Measurements from ENCODE around the gene FTL.
"Not testable (repeated sequence)": the region's sequence is repeated elsewhere in the genome, so short reads cannot be mapped to it uniquely, and the experiment has no call there.

The FTL gene

DNA sequence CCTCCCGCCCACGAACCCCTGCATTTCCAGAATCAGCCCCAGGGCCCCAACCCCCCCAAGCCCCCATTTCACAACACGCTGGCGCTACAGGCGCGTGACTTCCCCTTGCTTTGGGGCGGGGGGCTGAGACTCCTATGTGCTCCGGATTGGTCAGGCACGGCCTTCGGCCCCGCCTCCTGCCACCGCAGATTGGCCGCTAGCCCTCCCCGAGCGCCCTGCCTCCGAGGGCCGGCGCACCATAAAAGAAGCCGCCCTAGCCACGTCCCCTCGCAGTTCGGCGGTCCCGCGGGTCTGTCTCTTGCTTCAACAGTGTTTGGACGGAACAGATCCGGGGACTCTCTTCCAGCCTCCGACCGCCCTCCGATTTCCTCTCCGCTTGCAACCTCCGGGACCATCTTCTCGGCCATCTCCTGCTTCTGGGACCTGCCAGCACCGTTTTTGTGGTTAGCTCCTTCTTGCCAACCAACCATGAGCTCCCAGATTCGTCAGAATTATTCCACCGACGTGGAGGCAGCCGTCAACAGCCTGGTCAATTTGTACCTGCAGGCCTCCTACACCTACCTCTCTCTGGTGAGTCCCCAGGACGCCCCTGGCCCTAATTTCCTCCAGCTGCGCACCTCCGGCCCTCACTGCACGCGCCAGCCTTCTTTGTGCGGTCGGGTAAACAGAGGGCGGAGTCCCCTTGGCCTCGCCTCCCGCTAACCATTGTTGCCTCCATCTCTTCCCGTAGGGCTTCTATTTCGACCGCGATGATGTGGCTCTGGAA is at the start of gene FTL:
Gene FTL (plus strand): TSS at position 270 of the 766 bp plus-strand sequence. CDS start 199 bp downstream, at position 469.
- DNase-seq (ENCODE audit: low read depth in 2 of 2): peak; percentile 92 to 93

DNA sequence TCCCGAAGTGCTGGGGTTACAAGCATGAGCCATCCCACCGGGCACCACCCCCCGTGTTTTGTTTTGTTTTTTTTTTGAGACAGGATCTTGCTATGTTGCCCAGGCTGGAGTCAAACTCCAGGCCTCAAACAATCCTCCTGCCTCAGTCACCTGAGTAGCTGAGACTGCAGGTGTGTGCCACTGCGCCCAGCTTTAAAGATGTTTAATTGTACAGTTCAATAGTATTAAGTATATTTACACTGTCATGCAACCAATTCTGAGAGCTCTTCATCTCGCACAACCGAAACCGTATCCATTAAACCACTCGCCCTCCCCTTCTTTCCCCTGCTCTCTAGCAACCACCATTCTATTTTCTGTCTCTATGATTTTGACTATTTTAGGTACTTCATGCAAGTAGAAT is 49.4 kb upstream of the FTL start:
- DNase-seq (ENCODE audit: low read depth in 2 of 2): no peak

DNA sequence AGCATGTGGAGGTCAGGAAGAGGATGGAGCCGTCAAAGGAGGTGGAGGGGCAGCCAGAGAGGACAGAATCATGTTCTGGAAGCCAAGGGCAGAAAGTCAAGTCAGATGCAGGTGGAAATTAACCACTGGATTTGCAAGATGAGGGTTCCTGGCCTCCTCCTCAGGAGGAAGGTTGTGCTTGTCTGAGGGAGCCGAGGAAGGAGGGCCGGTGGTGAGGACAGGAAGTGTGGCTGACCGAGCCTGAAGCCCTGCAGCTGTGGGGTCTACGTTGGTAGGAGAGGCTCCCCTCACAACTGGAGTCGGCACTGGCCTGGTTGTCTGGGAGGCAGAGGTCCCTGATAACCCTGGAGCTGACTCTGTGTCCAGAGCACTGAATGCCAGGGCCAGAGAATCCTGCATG is 47.0 kb upstream of the FTL start:
- no peak for DNase-seq (ENCODE audit: low read depth in 2 of 2)

DNA sequence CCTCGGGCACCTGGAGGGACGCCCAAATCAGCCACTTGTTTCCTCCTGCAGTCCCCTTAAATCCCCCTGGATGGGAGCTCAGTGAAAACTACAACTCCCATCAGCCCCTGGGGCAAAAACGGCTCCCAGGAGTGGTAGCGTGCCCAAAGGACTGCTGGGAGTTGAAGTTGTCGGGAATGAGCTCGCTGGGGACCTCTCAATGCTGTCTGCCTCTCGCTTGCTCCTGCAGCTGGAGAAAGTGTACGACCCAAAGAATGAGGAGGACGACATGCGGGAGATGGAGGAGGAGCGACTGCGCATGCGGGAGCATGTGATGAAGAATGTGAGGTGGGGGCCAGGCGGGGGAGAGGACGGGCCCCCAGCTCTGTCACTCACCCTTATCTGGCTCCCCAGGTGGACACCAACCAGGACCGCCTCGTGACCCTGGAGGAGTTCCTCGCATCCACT is 46.3 kb upstream of the FTL start:
- no peak for DNase-seq (ENCODE audit: low read depth in 2 of 2)

DNA sequence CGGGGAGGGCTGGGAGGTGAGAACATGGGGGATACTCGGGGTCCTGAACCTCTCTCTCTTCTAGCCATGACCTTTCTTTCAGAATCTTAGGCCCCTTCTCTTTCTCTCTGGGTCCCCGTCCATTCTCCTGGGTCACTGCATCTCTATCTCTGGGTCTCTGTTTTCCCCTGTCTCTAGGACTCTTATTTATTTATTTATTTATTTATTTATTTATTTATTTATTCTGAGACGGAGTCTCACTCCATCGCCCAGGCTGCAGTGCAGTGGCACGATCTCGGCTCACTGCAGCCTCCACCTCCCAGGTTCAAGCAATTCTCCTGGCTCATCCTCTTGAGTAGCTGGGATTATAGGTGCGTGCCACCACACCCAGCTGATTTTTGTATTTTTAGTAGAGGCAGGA is 45.8 kb upstream of the FTL start:
- DNase-seq (ENCODE audit: low read depth in 2 of 2): not testable (repeated sequence)

DNA sequence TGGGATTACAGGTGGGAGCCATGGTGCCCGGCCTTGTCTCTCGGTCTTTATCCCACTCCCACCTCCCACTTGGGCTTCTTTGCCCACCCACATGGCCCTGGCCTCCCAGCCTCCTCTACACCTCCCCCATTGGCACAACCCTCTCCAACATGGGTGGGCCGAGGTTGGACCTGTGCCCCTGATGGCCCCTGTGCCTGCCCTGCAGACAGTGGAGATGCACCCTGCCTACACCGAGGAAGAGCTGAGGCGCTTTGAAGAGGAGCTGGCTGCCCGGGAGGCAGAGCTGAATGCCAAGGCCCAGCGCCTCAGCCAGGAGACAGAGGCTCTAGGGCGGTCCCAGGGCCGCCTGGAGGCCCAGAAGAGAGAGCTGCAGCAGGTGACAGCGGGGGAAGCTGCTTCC is 44.2 kb upstream of the FTL start:
- no peak for DNase-seq (ENCODE audit: low read depth in 2 of 2)

DNA sequence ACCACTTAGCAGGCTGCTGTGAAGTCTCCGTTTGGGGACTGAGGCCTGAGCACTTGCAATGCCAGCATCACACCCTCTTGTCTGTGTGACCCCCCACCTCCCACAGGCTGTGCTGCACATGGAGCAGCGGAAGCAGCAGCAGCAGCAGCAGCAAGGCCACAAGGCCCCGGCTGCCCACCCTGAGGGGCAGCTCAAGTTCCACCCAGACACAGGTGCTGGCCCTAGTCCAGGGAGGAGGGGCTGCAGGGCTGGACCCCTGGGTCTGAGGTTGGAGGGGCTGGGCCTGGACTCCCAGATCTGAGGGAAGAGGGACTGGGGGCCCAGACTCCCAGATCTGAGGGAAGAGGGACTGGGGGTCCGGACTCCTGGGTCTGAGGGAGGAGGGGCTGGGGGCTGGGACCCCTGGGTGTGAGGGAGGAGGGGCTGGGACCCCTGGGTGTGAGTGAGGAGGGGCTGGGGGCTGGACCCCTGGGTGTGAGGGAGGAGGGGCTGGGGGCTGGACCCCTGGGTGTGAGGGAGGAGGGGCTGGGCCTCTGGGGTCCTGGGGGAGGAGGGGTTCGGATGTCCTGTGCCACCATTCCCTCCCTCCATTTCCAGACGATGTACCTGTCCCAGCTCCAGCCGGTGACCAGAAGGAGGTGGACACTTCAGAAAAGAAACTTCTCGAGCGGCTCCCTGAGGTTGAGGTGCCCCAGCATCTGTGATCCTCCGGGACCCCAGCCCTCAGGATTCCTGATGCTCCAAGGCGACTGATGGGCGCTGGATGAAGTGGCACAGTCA is 43.2 kb upstream of the FTL start:
- DNase-seq (ENCODE audit: low read depth in 2 of 2): no peak

DNA sequence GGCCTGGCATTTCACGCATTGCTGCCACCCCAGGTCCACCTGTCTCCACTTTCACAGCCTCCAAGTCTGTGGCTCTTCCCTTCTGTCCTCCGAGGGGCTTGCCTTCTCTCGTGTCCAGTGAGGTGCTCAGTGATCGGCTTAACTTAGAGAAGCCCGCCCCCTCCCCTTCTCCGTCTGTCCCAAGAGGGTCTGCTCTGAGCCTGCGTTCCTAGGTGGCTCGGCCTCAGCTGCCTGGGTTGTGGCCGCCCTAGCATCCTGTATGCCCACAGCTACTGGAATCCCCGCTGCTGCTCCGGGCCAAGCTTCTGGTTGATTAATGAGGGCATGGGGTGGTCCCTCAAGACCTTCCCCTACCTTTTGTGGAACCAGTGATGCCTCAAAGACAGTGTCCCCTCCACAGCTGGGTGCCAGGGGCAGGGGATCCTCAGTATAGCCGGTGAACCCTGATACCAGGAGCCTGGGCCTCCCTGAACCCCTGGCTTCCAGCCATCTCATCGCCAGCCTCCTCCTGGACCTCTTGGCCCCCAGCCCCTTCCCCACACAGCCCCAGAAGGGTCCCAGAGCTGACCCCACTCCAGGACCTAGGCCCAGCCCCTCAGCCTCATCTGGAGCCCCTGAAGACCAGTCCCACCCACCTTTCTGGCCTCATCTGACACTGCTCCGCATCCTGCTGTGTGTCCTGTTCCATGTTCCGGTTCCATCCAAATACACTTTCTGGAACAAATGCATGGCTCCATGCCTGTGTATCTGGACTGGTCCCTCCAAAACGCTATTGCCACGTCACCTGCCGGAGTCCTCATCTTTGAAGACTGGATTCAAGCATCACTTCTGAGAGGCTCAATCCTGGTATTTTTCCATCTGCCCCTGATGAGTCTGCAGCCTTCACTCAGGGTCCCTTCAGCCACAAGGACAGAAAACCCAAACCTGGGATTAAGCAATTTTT is 42.3 kb upstream of the FTL start:
- no peak for DNase-seq (ENCODE audit: low read depth in 2 of 2)

DNA sequence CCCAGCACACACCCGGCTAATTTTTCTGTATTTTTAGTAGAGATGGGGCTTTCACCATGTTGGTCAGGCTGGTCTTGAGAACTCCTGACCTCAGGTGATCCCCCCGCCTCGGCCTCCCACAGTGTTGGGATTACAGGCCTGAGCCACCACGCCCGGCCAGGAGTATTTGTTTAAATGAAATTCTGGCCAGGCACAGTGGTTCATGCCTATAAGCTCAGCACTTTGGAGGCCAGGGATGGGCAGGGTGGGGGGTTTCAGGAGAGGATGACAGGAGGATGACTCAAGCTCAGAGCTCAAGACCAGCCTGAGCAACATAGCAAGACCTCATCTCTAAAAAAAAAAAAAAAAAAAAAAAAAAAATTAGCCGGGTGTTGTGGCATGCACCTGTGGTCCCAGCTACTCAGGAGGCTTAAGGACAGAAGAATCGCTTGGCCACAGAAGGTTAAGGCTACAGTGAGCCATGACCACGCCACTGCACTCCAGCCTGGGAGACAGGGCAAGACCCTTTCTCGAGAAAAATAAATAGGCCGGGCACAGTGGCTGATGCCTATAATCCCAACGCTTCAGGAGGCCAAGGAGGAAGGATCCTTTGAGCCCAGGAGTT is 39.8 kb upstream of the FTL start:
- no peak for DNase-seq (ENCODE audit: low read depth in 2 of 2)

DNA sequence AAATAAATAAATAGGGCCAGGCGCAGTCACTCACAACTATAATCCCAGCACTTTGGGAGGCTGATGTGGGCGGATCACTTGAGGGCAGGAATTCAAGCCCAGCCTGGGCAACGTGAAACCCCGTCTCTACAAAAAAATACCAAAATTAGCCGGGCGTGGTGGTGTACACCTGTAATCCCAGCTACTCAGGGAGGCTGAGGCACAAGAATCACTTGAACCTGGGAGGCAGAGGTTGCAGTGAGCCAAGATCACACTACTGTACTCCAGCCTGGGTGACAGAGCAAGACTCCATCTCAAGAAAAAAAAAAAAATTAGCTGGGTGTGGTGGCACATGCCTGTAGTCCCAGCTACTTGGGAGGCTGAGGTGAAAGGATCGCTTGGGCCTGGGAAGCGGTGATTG is 39.2 kb upstream of the FTL start:
- DNase-seq (ENCODE audit: low read depth in 2 of 2): not testable (repeated sequence)

DNA sequence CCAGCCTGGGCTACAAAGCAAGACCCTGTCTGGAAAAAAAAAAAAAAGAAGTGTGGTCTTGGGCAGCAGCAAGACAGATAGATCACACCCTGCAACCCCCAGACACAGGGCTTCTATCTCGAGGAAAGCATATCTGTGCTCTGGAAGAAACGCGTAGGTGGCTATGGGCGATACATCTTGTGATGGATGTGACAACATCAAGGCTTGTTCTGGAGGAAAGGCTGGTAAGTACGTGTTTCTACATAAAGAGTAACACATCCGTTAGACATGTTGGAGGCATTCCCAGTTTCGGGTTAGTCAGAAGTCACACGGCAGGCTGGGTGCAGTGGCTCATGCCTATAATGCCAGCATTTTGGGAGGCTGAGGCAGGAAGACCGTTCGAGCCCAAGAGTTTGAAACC is 38.2 kb upstream of the FTL start:
- no peak for DNase-seq (ENCODE audit: low read depth in 2 of 2)

DNA sequence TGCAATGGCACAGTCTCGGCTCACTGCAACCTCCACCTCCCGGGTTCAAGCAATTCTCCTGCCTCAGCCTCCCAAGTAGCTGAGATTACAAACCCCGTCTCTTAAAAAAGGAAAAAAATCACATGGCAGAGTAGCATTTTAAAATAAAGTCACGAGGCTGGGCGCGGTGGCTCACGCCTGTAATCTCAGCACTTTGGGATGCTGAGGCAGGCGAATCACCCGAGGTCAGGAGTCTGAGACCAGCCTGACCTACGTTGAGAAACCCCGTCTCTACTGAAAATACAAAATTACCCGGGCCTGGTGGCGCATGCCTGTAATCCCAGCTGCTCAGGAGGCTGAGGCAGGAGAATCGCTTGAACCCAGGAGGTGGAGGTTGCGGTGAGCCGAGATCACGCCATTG is 37.4 kb upstream of the FTL start:
- not testable (repeated sequence) for DNase-seq (ENCODE audit: low read depth in 2 of 2)

DNA sequence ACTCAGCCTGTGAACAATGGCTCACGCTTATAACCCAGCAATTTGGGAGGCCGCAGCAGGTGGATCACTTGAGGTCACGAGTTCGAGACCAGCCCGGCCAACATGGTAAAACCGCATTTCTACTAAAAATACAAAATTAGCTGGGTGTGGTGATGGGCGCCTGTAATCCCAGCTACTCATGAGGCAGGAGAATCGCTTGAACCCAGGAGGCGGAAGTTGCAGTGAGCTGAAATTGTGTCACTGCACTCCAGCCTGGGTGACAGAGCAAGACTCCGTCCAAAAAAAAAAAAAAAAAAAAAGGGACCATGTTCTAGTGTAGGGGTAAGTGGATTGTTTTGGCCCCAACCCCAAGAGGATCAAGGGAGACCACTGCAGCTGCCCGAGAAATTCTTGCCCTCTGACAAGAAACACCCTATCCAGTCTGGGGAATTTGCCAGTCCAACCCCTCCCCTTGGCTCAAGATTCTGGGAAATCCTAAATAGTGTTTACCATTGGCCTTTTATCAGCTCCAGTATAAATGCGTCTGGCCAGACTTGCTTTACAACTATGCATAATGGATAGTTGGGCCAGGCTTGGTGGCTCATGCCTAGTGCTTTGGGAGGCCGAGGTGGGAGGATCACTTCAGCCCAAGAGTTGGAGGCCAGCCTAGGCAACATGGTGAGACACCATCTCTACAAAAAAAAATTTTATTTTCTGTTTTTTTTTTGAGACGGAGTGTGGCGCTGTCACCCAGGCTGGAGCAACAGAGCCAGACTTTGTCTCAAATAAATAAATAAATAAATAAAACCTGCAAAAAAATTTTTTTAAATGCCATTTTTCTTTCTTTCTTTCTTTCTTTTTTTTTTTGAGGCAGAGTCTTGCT is 36.7 kb upstream of the FTL start:
- DNase-seq (ENCODE audit: low read depth in 2 of 2): no peak

DNA sequence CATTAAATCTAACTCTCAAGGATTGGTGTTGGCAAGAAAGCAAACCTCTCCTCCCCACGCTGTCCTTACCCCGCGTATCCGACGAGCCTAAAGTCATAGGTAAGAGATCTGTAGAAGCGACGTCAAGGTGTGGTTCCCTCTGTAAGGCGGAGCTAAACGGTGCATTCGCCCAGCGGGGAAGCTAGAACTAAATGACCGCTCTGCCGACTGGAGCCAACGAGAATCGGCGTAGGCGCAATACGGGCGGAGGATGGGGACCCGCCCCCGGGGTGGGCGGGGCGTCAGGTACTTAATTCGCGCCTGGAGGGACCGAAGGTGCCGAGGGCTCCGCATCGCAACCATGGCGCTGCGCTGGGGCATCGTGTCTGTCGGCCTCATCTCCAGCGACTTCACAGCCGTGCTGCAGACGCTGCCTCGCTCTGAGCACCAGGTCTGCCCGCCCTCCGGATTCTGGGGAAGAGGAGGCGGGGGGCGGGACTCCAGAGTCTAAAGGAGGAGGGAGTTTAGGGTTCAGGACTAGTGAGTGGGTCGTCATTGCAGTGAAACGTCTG is 31.7 kb upstream of the FTL start, which contains the start of gene DHDH:
Gene DHDH (plus strand): TSS at position 318 of the 551 bp plus-strand sequence. CDS start 23 bp downstream, at position 341.
- DNase-seq (ENCODE audit: low read depth in 2 of 2): peak; percentile 70 to 73

DNA sequence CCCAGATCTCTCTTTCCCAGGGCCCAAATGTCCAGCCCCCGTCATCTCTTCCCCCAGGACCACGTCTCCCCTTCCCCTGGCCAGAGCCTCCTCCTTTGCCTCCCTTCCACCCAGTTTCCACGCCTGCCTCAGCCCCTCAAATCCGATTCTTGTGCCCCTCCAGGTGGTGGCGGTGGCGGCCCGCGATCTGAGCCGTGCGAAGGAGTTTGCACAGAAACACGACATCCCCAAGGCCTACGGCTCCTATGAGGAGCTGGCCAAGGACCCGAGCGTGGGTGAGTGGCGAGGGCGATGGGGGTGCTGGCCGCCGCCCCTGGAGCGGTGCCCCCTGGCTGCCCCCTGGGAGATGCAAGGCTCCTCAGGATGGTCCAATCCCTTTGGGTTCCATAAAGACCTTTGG is 30.3 kb upstream of the FTL start:
- DNase-seq (ENCODE audit: low read depth in 2 of 2): no peak

DNA sequence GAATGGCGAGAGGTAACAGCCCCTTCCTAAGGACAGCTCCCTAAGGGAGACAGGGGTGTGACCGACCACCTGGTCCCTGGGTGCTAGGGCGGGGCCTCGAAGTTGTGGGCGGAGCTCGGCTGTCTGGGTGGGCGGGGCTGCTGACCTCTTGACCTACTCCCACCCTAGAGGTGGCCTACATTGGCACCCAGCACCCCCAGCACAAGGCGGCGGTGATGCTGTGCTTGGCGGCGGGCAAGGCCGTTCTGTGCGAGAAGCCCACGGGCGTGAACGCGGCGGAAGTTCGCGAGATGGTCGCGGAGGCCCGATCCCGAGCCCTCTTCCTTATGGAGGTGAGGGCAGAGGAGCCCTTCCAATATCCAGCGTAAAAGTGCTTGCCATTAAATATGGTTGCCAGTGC is 29.2 kb upstream of the FTL start:
- no peak for DNase-seq (ENCODE audit: low read depth in 2 of 2)

DNA sequence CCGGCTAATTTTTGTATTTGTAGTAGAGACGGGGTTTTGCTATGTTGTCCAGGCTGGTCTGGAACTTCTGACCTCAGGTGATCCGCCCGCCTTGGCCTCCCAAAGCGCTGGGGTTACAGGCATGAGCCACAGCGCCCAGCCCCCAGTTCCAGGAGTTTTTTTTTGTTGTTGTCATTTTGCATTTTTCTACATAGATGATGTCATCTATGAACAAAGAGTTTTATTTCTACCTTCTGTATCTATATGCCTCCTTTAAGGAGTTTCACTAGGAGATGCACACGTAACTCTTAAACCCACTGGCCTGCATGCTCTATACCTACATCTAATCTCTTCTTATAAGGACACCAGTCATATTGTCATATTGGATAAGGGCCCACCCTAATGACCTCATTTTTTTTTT is 26.9 kb upstream of the FTL start:
- DNase-seq (ENCODE audit: low read depth in 2 of 2): no peak

DNA sequence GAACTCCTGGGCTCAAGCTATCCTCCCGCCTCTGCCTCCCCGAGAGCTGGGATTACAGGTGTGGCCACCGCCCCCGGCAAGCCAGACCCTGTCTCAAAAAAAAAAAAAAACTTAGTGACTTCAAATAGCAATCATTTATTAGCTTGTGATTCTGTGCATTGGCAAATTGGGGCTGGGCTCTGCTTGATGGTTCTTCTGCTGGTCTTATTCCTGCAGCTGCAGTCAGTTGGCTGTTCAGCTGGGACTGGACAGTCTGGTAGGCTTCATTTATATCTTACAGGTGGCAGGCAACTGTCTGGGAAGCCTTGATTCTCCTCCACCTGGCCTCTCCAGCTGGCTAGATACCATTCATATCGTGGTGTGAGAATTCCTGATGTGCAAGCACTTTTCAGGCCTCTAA is 24.2 kb upstream of the FTL start:
- no peak for DNase-seq (ENCODE audit: low read depth in 2 of 2)

DNA sequence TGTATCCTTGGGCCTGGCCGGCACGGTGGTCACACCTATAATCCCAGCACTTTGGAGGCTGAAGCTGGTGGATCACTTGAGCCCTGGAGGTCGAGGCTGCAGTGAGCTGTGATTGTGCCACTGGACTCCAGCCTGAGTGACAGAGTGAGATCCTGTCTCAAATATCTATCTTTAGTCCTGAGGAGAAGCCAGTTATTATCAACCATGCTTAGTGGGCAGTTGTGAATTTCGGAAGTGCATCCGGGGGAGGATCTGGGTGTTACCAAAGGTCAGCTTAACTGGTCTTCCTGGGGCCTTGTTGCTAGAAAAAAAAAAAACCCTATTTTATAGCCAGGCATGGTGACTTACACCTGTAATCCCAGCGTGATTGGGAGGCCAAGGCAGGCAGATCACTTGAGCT is 22.0 kb upstream of the FTL start:
- DNase-seq (ENCODE audit: low read depth in 2 of 2): no peak

DNA sequence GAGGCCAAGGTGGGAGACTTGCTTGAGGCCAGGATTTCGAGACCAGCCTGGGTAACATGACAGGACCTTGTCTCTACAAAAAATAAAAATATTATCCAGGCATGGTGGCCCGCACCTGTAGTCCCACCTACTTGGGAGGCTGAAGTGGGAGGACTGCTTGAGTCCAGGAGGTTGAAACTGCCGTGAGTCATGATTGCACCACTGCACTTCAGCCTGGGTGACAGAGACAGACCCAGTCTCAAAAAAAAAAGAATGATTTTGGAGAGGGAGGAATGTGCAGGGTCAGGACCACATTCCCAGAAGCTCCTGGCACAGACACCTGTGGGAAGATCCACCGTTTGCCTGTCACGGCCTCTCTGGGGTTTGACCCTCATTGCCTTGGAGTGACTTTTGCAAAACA is 19.7 kb upstream of the FTL start:
- DNase-seq (ENCODE audit: low read depth in 2 of 2): no peak
